GM21786 (cell line): ENCODE measurements around the gene PCSK6.
A peak's percentile ranks its signal among the peaks of the same experiment; 100 is the strongest.

Experiments used
- ATAC-seq: cut with Tn5 transposase; IDR thresholded peaks from one replicate; pipeline ENCODE4 v1.9.1; 2021; ENCODE audit not compliant: unreplicated experiment

Gene PCSK6

DNA sequence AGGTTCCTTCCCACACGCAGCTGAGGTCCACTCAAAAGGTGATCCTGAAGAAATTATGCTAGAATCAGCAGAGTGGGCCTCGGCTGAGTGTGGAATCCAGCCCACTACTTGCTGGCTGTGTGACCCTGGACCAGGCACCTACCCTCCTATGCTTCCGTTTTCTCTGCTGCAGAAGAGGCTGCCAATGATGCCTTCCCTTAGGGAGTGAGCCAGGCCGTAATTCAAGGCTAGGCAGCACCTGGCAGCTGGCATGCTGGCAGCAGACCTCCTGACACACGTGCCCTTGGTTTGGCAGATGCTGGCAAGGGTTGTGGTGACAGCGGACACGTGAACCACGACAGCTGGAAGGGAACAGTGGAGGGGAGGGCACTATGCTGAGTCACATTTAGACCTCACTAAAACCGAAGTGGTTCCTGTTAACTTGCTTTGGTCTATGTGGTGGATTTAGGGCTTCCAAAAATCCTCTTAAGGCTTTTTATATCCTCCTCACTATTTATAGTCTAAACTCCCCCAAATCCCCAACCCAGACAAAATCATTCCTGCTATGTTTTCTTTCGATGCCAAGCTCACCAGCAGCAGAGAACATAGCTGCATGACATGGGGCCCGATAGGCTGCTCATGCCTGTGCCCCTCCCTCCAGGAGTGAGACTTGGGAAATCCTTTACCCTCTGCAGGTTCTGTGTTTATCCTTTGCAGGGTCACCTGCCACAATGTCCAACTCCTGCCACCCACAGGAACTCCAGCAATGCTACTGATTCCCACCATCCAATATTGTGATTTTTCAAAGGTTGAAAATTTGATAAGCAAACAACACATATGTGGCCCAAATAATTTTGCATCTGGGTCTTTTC lies 10.6 kb upstream of the PCSK6 start:
- ATAC-seq = peak; percentile 69

DNA sequence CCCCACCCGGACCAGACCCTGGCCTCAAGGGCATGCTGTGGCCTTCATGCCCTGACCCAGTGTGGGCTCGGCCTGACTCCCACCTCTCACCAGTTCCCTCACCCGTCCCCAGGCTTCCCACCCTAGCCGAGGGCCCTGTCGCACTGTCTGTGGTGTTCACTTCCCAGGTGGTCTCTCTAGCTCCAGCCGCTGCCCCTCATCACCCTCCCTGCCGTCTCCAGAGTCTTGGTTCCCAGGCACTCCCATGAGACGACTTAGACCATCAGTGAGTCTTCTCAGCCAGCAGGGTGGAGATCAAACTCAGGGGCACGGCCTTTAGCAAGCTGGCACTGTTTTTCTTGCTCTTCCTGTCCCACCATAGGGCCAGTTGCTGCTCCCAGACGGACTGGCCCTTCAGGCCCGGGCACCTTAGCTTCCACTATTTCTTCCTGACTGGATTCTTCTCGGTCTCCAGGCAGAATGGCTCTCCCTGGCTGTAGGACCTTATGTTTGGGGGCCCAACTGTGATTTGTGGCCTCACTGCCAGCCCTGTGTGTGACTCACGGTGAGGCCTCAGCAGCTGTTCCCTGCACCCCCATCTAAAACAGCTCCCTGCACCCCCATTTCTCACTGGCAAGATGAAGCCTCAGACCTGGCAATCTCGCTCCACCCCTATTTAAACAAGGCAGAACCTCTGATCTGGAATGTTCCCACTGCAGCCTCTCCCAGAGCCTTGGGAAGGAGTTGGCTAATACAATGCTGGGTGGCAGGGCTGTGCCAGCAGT lies 9.4 kb upstream of the PCSK6 start:
- ATAC-seq = no peak

DNA sequence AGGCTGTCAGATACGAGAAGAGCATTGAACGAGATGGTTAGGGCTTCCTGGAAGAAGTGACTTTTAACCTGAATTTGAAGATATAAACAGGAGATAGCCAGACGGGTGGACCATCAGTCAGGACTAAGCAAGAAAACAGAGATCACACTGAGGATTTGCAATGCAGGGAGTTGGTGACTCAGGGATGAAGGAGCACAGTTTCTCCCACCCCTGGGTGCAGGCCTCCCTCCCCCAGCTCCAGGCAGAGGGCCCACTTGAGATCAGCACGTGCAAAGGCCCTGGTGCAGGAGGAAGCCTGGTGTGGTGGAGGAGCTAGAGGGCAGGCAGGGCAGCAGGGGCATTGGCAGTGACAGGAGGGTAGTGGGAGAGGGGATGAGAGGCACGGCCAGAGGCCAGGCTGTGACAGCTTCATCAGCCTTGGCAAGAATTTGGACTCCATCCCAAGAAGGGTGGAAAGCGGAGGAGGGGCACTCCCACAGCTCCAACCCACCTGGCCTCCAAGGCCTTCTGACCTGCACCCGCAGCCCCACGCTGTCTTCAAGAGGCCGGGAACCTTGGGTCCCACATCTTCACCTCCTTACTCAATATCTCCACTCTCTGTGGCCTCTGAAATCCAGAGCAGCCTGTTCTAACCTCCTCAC lies 8.7 kb upstream of the PCSK6 start:
- ATAC-seq = no peak

DNA sequence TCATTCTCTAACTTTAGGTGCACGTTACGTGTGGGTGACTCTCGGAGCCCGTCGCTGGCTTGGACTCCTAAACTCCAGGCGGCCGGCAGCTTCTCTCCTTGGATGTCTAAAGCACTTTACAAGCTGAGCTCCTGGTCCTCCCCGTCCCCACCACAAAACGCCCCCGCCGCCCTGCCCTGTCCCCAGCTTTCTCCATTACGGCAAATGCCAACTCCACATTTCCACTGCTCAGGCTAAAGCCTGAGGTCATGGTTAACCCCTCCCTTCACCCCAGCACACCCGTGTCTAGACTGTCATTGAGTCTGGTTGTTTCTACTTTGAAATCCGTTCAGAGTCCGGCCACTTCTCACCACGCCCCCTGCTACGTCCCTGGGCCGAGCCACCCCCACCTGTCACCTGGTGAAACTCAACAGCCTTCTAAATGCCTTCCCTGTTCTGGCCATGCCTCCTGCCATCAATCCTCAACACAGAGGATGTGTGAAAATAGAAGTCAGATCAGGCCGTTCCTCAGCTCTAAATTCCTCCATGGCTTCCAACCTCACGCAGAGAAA lies 8.1 kb upstream of the PCSK6 start:
- ATAC-seq = no peak

DNA sequence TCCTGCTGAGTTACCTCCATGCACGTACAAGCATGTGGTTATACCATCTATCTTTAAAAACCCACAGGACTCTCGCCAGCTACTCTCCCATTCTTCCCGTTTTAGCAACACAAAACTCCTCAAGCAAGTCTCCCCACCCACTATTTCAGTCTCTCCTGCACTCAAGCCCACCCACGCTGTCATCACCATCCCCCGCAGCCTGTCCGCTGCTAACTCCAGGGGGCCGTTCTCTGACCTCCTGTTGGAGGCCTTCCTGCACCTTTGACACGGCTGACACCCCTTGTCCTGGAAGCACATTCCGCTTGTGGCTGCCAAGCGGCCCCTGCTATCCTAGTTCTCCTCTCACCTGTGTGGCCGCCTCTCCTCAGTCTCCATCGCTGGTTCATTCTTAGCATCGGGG lies 7.5 kb upstream of the PCSK6 start:
- no peak for ATAC-seq

DNA sequence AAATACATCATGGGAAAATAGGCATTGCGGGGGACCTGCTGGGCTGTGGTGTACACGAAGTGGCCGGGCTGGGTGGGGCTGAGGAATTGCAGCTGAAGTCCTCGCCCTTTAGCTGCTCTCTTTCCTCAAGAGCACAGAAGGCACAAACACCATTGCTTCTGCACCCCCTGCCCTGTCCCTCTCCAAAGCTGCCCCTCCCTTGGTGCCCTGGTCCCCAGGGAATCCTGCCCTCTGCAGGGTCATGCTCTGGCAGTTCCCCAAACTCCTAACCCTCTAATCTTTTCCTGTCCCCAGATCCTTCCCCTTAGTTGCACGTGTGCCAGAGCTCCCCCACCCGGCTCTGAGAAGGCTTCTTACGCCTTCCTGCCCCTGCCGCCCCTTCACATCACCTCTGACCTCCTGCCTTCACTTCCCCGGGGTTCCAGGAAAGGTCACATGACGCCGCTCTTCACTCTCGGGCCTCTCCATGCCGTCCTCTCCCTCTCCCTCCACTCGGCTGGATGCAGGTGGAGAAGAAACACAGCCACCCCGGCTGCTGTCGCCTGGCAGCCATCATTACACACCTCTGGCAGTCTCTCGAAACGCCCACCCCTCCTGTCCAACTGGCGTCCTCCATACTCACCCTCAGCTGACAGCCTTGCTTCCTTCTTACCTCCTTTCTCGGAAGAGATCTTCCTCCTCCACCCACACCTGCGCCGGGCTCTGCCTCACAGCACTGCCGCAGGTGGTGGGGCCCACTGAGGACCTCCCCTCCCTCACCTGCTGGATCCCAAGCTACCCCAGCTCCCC lies 6.9 kb upstream of the PCSK6 start:
- ATAC-seq = no peak

DNA sequence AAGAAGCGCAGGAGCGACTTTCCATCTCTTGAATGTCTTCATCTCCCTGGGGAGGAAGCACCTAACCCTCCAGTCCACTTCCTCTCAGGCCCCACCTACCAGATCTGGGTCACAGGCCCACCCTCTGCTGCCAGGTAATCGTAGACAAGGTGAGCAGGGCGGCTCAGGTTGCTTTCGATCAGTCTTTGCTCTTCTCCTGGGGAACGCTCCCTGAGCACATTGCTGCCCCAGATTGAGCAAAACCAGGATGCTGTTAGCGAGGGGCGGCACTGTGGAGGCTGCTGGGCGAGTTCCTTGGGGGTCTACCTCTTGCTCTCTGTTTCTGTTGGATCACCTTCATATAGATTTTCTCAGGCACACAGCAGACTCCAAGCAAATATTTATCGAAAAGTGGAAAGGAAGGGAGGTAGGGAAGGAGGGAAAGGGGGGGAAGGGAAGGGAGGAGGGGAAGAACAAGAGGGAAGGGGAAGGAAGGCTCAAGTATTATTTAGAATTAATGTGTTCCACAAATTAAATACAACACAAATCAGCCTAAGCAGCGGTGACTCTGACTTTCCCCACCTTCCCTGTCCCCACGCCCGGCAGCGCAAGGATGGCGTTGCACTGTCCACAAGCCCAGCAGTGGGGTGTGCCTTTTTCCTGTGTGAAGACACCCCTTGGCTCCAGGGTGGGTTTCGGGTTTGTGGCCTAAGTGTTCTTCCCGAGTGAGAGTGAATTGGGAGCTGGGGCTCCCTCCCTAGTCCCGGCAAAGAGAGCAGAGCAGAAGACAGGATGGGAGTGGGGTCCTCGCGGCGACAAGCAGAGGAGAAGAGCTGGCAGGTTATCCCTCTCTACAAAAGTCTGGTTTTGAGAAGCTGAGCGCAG lies 6.1 kb upstream of the PCSK6 start:
- ATAC-seq = no peak

DNA sequence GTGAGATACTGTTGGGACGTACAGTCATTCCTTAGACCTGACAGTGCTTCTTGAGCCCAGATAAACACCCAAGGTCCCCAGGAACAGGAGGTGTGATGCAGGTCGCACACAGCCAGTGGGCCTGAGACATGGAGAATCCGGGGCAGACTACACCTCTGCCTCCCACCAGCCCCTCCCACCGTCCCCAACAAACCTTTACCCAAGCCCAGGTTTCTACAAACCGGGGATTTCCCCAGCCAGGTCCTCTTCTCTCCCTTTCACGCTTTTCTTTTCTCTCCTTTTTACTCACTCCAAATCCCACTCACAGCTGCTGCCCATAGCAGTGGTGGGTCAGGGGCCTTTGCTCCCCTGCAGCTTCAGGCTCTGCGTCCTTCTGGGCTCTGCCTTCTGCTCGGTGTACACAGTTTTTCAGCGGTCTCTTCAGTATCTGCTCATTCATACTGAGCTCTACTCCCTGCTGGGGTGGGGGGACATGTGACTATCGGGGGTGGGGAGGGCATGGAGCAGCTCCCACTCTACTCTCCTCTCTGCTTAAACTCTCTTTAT lies 4.8 kb upstream of the PCSK6 start:
- ATAC-seq = no peak

DNA sequence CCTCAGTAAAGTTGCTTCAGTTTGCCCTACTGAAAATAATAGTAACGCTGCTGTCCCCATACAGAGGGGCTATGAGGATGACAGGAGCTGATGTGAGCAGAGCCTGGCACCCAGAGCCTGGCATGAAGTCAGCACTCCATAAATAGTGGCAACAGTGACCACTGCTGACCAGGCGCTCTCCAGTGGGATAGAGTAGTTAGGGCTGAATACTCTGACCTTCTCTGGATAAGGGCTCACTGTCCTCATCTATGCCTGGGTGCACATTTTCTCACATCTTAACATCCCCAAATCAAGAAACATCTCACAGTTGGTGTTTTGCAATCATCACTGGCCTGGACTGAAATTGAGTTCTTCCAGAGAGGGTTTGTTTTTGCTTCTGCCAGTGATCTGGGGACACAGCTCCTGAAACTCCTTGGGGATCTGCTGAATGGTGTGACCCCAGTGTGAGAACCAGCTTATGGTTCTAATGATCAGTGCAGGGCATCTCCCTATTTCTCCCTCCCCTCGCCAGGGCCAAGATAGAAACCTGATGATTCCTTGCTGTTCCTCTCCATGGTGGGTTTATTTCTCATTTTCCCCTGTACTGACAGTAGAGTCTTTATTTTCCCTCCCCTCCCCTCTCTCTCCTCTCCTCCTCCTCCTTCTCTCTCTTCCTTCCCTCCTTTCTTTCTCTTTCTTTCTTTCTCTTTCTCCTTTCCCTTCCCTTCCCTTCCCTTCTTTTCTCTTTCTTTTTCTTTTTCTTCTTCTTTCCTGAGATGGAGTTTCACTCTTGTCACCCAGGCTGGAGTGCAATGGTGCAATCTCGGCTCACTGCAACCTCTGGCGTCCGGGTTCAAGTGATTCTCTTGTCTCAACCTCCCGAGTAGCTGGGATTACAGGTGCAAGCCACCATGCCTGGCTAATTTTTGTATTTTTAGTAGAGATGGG lies 3.5 kb upstream of the PCSK6 start:
- ATAC-seq = no peak

DNA sequence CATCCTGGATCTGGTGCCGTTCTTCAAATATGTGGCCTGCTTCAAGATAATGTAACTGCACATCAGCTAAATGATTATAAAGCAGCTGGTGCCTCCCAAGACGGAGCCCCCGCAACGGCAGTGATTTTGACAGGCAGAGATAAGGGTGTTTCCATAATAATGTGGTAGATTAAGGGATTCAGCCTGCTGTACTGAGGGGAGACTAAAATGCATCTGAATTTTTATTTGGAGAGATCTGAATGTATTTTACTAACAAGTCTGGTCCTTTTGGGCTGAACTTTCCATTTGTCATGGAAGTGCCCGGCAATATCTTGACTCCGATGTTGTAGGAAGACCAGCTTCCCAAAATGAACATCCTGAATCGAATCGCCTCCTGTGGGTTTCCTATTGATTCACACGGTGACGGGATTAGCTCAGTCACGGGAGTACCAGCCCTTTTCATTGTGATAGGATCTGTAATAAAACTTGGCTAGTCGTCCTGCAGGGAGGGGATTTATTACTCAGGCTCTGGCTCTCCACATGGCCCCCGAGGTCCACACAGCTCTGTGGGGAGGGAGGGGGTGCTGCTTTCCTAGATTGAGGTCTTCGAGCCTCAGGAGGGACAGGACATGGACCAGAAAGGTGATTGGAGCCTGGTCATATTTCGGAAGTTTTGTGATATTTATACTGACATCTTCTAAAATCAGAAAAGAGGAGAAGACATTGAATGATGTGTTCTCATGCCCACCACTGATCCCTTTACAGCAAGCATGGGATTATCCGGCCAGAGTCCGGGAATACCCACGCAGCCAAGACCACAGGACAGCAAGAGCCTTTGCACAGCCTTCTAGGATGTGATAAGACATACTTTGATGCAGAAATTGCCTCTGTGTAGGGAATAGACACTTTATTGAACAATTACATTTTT lies 2.5 kb upstream of the PCSK6 start:
- no peak for ATAC-seq

DNA sequence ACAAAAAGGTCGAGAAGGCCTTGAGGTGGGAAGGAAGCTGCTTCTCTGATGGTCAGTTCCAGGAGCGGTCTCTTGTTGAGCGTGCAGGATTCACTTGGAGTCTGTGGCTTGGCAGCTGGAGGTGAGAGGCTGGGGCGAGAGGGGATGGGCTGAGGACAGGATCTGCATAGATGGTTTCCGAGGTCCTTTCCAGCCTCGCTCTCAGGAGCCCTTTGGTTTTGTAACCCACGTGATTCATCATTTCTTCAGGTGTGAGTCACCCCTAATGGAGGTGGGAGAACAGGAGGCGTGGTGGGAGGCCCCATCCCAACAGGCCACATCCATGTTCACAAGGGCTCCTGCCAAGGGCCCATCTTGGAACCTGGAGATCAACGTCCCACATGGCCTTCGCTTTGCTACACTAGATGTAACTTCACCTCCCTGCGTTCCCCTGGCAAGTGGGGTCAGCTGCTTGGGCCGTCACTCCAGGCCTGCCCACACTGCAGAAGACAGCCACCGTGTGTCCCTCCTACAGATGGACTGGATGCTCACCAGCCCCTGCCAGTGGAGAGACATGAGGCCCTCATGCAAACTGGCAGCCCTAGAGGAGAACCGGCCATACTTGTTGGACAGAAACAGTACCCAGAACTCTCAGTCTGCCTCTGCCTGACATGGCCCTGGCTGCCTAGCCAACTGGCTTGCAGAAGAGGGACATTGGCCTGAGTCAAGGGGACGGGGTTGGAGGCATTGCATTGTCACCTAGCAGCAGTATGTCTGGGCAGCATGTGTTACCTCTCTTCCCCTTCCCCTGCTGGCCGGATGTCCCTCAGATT lies 1.6 kb upstream of the PCSK6 start:
- ATAC-seq = no peak

DNA sequence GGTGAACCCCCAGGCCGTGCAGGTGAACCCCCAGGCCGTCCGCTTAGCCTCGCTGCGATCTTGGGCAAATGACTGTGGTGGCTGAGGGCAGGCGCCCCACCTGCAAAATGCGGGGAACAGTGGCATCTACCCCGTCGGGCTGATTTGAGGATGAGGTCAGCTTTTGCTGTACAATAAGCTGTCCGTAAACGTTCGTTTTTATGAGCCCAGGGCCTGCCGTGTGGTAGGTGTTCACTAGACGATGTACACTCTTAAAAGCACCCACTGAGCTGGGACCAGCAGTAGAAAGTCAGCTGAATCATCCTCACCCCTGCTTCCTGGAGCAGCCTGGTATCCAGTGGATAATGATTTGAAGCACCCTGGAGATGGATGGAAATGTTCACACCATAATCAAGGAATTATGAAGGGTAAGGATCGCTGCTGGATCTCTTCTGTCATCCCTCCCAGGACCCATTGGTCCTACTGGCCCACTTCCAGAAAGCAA lies 943 bp upstream of the PCSK6 start:
- ATAC-seq = no peak

DNA sequence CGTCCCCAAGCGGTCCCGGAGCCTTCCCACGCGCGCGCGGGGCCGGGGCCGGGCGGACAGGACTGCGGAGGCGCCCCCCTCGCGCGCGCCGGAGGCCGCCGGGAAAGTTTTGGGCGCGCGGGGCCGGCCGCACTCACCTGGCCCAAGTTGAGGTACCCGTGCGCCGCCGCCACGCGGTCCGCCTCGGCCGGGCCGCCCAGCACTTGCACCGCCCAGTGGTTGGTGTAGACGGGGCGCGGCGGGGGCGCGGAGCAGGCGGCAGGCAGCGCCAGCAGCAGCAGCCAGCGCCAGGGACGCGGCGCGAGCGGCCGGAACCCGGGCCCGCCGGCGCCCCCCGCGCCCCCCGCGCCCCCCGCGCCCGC lies 289 bp downstream of the PCSK6 start:
- no peak for ATAC-seq

DNA sequence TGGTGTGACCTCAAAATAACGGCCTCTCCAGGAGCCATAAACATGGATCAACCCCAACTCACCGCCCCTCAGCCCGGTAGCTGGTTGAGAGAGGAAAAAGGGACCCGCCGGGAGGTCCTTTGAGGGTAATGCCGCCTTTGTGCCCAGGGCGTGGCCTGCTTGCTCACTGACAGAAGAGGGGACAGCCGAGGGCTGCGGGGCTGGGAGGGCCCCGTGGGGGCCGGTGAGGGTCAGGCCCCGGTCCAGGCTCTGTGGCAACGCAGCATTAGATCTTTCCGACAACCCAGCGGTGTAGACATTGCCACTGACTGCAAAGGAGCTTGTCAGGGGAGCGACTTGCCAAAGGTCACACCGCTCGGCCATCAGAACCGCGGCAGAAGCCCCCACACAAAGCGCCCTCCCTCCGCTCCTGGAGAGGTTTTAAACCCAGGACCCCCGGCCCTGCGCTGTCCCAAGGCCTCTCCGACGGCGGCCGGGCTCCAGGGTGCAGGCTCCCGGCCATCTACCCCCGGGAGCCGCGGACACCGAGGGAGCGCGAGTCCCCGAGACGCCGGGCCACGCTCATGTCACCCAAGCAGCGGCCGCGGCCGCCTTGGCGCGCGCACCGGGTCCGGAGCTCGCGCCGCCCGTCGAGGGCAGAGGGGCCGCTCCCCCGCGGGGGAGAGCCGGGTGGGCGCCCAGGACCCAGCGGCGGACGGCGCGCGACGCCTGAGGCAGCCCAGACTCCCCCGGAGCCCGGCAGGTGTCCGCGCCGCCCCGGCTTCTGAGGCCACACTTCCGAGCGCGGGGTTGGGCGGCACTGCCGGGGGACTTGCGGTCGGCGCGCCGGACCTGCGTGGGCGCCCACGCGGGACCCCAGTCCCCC lies 975 bp downstream of the PCSK6 start:
- no peak for ATAC-seq

DNA sequence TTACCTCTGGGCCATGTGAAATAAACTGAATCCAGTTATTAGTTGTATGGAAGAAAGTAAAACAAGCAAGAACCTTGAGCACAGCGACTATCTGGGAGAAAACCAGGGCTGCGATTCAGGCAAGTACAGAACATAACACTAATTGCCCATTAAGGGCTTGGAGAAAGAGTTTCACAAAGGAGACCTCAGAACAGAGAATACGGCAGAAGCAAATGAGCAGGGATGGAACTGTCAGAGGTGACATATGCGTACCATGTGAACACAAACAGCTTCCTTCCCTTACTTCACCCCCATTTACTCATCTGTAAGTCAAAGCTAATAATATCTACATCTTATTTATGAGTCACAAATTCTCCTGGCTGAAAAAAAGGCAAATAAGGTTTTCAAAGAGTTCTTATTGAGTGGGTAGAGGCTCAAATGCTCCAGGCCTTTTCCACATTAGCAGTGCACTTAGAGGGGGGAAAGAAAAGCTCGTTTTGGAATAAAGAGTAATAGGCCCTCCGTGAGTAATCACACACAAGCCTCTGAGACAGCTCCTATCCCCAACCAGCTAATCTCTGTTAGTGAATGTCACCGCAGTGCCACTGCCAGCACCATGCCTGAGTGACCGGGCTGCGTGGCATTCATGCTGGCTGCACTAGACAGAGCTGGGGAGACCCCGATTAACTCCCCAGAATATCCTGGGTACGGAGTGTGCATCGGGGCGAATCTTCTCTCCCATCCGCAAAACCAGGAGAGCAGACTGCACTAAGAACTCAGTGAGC lies 2.6 kb downstream of the PCSK6 start:
- ATAC-seq = no peak
